PFSK-1 (cell line): Measurements from ENCODE around the gene CD8B.

Experiments used
- FOXP2 ChIP-seq: optimal IDR thresholded peaks from 2 replicates; pipeline ENCODE3; 2011; ENCODE audit warnings: borderline replicate concordance, control low read depth, inconsistent platforms; ENCODE audit not compliant: insufficient read depth; ENCODE audit errors: extremely low read length, extremely low read depth
- POLR2AphosphoS5 ChIP-seq: IDR thresholded peaks from 2 replicates; pipeline ENCODE4 v1.6.1; 2012; ENCODE audit warnings: low read depth, mild to moderate bottlenecking, control low read depth, low read length, moderate library complexity
- SIN3A ChIP-seq: IDR thresholded peaks from 2 replicates; pipeline ENCODE4 v1.6.1; 2012; ENCODE audit warnings: mild to moderate bottlenecking, low read length, moderate library complexity, borderline replicate concordance; ENCODE audit not compliant: insufficient read depth
- TAF1 ChIP-seq: IDR thresholded peaks from 2 replicates; pipeline ENCODE4 v1.6.1; 2012; ENCODE audit warnings: low read length, control low read depth, borderline replicate concordance; ENCODE audit not compliant: insufficient read depth
- TF ChIP-seq, protein P1 (sequence below), 2 experiments: IDR thresholded peaks; 2 replicates each; pipeline versions ENCODE4 v1.6.1 to v1.8.0; 2011 to 2012; ENCODE audit warnings: low read depth in 2 of 2, low read length in 2 of 2, control low read depth in 1 of 2, inconsistent platforms in 1 of 2, mild to moderate bottlenecking in 1 of 2, moderate library complexity in 1 of 2; ENCODE audit not compliant: insufficient read depth in 1 of 2

DNA sequence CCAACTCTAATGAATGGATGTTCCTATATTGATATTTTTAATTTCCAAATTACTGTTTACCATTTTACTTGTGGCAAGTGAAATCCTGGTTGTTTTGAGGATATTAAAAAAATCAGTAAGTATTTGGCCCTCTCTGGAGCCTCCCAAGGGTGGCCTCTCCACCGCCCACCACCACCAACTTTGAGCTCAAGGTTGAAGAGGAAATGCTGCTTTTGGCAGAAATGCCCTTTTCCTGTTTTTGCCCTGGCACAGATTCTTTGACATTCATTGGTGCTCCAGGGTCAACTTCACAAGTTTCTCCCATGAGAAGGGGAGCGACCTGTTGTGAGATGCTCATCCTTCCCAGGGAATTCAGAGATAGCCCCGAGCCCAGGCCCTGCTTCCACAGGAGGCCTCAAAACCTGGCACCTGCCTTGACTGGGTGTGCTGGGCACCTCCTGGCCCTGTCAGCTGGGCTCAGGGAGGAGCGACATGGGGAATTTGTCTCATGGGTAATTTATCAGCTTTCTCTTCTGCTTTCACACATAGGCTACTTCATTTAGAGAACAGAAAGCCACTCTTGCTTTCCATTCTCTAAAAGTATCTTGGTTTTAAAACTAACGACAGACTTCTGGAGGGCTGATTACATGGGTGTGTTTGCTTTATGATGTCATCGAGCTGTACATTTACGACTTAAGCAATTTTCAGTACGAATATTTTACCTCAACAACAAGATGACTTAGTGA, 77.9 kb downstream of the CD8B start:
- no peak for TF ChIP-seq TAF1
- no peak for TF ChIP-seq POLR2AphosphoS5
- TF ChIP-seq, protein P1, sequence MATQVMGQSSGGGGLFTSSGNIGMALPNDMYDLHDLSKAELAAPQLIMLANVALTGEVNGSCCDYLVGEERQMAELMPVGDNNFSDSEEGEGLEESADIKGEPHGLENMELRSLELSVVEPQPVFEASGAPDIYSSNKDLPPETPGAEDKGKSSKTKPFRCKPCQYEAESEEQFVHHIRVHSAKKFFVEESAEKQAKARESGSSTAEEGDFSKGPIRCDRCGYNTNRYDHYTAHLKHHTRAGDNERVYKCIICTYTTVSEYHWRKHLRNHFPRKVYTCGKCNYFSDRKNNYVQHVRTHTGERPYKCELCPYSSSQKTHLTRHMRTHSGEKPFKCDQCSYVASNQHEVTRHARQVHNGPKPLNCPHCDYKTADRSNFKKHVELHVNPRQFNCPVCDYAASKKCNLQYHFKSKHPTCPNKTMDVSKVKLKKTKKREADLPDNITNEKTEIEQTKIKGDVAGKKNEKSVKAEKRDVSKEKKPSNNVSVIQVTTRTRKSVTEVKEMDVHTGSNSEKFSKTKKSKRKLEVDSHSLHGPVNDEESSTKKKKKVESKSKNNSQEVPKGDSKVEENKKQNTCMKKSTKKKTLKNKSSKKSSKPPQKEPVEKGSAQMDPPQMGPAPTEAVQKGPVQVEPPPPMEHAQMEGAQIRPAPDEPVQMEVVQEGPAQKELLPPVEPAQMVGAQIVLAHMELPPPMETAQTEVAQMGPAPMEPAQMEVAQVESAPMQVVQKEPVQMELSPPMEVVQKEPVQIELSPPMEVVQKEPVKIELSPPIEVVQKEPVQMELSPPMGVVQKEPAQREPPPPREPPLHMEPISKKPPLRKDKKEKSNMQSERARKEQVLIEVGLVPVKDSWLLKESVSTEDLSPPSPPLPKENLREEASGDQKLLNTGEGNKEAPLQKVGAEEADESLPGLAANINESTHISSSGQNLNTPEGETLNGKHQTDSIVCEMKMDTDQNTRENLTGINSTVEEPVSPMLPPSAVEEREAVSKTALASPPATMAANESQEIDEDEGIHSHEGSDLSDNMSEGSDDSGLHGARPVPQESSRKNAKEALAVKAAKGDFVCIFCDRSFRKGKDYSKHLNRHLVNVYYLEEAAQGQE (IDR thresholded peaks at IDR 0.05; ENCODE audit: insufficient read depth in 1 of 2, low read depth in 2 of 2, low read length in 2 of 2), result no peak
- TF ChIP-seq FOXP2, result no peak
- no peak for TF ChIP-seq SIN3A
